GM13977 (cell line): ENCODE results near the gene ZNF511.

Experiments
- DNase-seq: peaks from one replicate; pipeline ENCODE4 v3.0.0; 2012; ENCODE audit warnings: low spot score
- CTCF ChIP-seq: IDR thresholded peaks from 2 replicates; pipeline ENCODE4 v1.5.1; 2012; ENCODE audit warnings: mild to moderate bottlenecking, control low read depth; ENCODE audit not compliant: insufficient read depth; ENCODE audit errors: extremely low read depth, missing control alignments
- in situ Hi-C: fragments of 300-500 bp; cut with MboI; formaldehyde crosslinking; loops from one replicate; pipeline ENCODE4 v1.12.0; 2022; ENCODE audit warnings: low sequenced_read_pairs, low pct_unique_long_range_greater_than_20kb, mixed read lengths, inconsistent platforms; ENCODE audit not compliant: unreplicated experiment

The ZNF511 gene

GRCh38 chr10:133299224-133299623, 9.5 kb upstream of the ZNF511 start:
- in situ Hi-C loops: no loop called here
- no peak for TF ChIP-seq CTCF
- no peak for DNase-seq

GRCh38 chr10:133299738-133300137, 9.0 kb upstream of the ZNF511 start:
- in situ Hi-C loops: no loop called here
- no peak for DNase-seq
- TF ChIP-seq CTCF: no peak

GRCh38 chr10:133302230-133302629, 6.5 kb upstream of the ZNF511 start:
- in situ Hi-C loops: no loop called here
- TF ChIP-seq CTCF: no peak
- no peak for DNase-seq

- no peak for DNase-seq
- in situ Hi-C loops: no loop called here
- no peak for TF ChIP-seq CTCF
Measured at GRCh38 chr10:133303206-133303605, 5.5 kb upstream of the ZNF511 start.

GRCh38 chr10:133306097-133306476, 2.6 kb upstream of the ZNF511 start:
- in situ Hi-C loops: no loop called here
- no peak for TF ChIP-seq CTCF
- DNase-seq: no peak

GRCh38 chr10:133306941-133307379, 1.8 kb upstream of the ZNF511 start:
- TF ChIP-seq CTCF: no peak
- in situ Hi-C loops: no loop called here
- DNase-seq: no peak
